Hindlimb muscle (tissue), 1 donor: Measurements from ENCODE around the gene SOD2. TPM values are rescaled to one million over a fixed set of nuclear protein-coding genes. Genes with fewer than 3 reads are reported as not detected.

Experiments
- polyA plus RNA-seq: library from polyadenylated mRNA; unstranded; fragments of 120-200 nt; gene quantifications from one replicate; pipeline ENCODE4 v1.2.1, GENCODE V29; 2013; ENCODE audit not compliant: insufficient read length

SOD2 gene
- polyA plus RNA-seq, 1 donor, result 95.9 TPM

Other genes starting within 250 kb of the SOD2 start
- gene WTAP, start 34.3 kb upstream of the SOD2 start, polyA plus RNA-seq, result 67.6 TPM
- gene ACAT2, start 68.8 kb upstream of the SOD2 start, polyA plus RNA-seq, result 15.1 TPM
- gene TCP1, start 96.4 kb upstream of the SOD2 start, polyA plus RNA-seq, result 197 TPM
- 69.6 TPM for gene MRPL18, start 97.2 kb upstream of the SOD2 start, polyA plus RNA-seq
- 0.39 TPM for gene PNLDC1, start 107.0 kb upstream of the SOD2 start, polyA plus RNA-seq
- 0.25 TPM for gene MAS1, start 197.7 kb upstream of the SOD2 start, polyA plus RNA-seq